DMS53 (cell line): ENCODE data around the gene ZNF124.
"Not testable (repeated sequence)": the region's sequence is repeated elsewhere in the genome, so short reads cannot be mapped to it uniquely, and the experiment has no call there.

Experiments used
- DNase-seq: peaks from one replicate; lab custom pipeline; 2025; lab: John Stamatoyannopoulos, UW

ZNF124 gene

GRCh38 chr1:247171875-247172563 is at the start of gene ZNF124:
Gene ZNF124 (minus strand): TSS chr1:247172020. CDS start chr1:247171877, 143 bp downstream.
- peak; percentile 31 for DNase-seq

- DNase-seq = not testable (repeated sequence)
Measured at GRCh38 chr1:247220280-247220679, 48.5 kb upstream of the ZNF124 start.

GRCh38 chr1:247218121-247218651 is 46.4 kb upstream of the ZNF124 start:
- DNase-seq = no peak

- DNase-seq = no peak
Measured at GRCh38 chr1:247216261-247216660, 44.4 kb upstream of the ZNF124 start.

GRCh38 chr1:247212627-247213617 is 41.1 kb upstream of the ZNF124 start:
- no peak for DNase-seq

GRCh38 chr1:247212012-247212411 is 40.2 kb upstream of the ZNF124 start:
- DNase-seq = no peak

GRCh38 chr1:247211339-247211738 is 39.5 kb upstream of the ZNF124 start:
- no peak for DNase-seq

- DNase-seq = peak; percentile 99
Measured at GRCh38 chr1:247210376-247211117, 38.7 kb upstream of the ZNF124 start.

GRCh38 chr1:247210062-247210375 is 38.2 kb upstream of the ZNF124 start:
- DNase-seq = peak; percentile 65

GRCh38 chr1:247209396-247209795 is 37.6 kb upstream of the ZNF124 start:
- DNase-seq = peak; percentile 17

GRCh38 chr1:247204177-247204647 is 32.4 kb upstream of the ZNF124 start:
- no peak for DNase-seq

- no peak for DNase-seq
Measured at GRCh38 chr1:247198781-247199180, 27.0 kb upstream of the ZNF124 start.

- DNase-seq = no peak
Measured at GRCh38 chr1:247193958-247194357, 22.1 kb upstream of the ZNF124 start.

GRCh38 chr1:247189981-247190798 is 18.4 kb upstream of the ZNF124 start:
- DNase-seq = no peak

GRCh38 chr1:247185667-247186066 is 13.8 kb upstream of the ZNF124 start:
- DNase-seq = no peak

- DNase-seq = no peak
Measured at GRCh38 chr1:247184254-247184653, 12.4 kb upstream of the ZNF124 start.

GRCh38 chr1:247182994-247183393 is 11.2 kb upstream of the ZNF124 start:
- no peak for DNase-seq

GRCh38 chr1:247180581-247180980 is 8.8 kb upstream of the ZNF124 start:
- DNase-seq = no peak

- no peak for DNase-seq
Measured at GRCh38 chr1:247177755-247178154, 5.9 kb upstream of the ZNF124 start.

- no peak for DNase-seq
Measured at GRCh38 chr1:247175458-247175857, 3.6 kb upstream of the ZNF124 start.

- no peak for DNase-seq
Measured at GRCh38 chr1:247173431-247173830, 1.6 kb upstream of the ZNF124 start.
